ENCODE results near the gene SDK2.

The SDK2 gene

GRCh38 chr17:73650617-73651200 lies 6.5 kb upstream of the SDK2 start:
- no peaks in the 10 kb centered on the region for H3K4me1 ChIP-seq (ENCODE audit: low read length)
- no peaks in the 10 kb centered on the region for H3K9me3 ChIP-seq (replicated peaks; ENCODE audit: insufficient read depth, low read length)
- no peaks in the 10 kb centered on the region for H3F3A ChIP-seq (ENCODE audit: insufficient read depth, low read length)
- no peaks in the 10 kb centered on the region for H3K36me3 ChIP-seq (replicated peaks; ENCODE audit: insufficient read depth, low read length)
- H3K4me3 ChIP-seq (ENCODE audit: low read length): no peak overlapping the region
- H3K9me2 ChIP-seq (replicated peaks; ENCODE audit: insufficient read depth, low read length): no peaks in the 10 kb centered on the region
- DNase-seq: no peak
- H3K27me3 ChIP-seq (replicated peaks; ENCODE audit: insufficient read depth, low read length): peaks cover 97% of the 10 kb centered on the region
- no peak overlapping the region for H3K4me2 ChIP-seq (ENCODE audit: low read depth, low read length)
- no peak overlapping the region for H2AFZ ChIP-seq (ENCODE audit: low read length)
- no peak overlapping the region for H3K27ac ChIP-seq (ENCODE audit: low read length)
- TF ChIP-seq CTCF (IDR thresholded peaks at IDR 0.05; ENCODE audit: low read length): no peak
- no peak for TF ChIP-seq EZH2phosphoT487 (IDR thresholded peaks at IDR 0.05; ENCODE audit: low read length)
- TF ChIP-seq EZH2 (optimal IDR thresholded peaks at IDR 0.05; ENCODE audit: low read depth, low read length): no peak
- H4K20me1 ChIP-seq (ENCODE audit: insufficient read depth, low read length): no peaks in the 10 kb centered on the region
- no peaks in the 10 kb centered on the region for H3K79me2 ChIP-seq (ENCODE audit: low read length)
- no peak overlapping the region for H3K9ac ChIP-seq (ENCODE audit: low read length)

- no peak for DNase-seq
- no peaks in the 10 kb centered on the region for H4K20me1 ChIP-seq (ENCODE audit: insufficient read depth, low read length)
Measured at GRCh38 chr17:73650140-73650539, 5.9 kb upstream of the SDK2 start.

GRCh38 chr17:73648974-73649373 lies 4.7 kb upstream of the SDK2 start:
- Histone ChIP-seq H3F3A (ENCODE audit: insufficient read depth, low read length) (no peaks in the 10 kb centered on the region), H3K9ac (ENCODE audit: low read length) (no peak overlapping the region), H2AFZ (ENCODE audit: low read length) (no peak overlapping the region), H3K9me2 (replicated peaks; ENCODE audit: insufficient read depth, low read length) (no peaks in the 10 kb centered on the region), H3K4me3 (ENCODE audit: low read length) (no peak overlapping the region), H3K9me3 (replicated peaks; ENCODE audit: insufficient read depth, low read length) (no peaks in the 10 kb centered on the region), H3K27ac (ENCODE audit: low read length) (no peak overlapping the region), H3K27me3 (replicated peaks; ENCODE audit: insufficient read depth, low read length) (peaks cover 92% of the 10 kb centered on the region), H3K4me1 (ENCODE audit: low read length) (no peaks in the 10 kb centered on the region), H3K36me3 (replicated peaks; ENCODE audit: insufficient read depth, low read length) (no peaks in the 10 kb centered on the region), H3K4me2 (ENCODE audit: low read depth, low read length) (no peak overlapping the region), H4K20me1 (ENCODE audit: insufficient read depth, low read length) (no peaks in the 10 kb centered on the region), H3K79me2 (ENCODE audit: low read length) (no peaks in the 10 kb centered on the region)
- DNase-seq: no peak
- no peak for TF ChIP-seq EZH2phosphoT487 (IDR thresholded peaks at IDR 0.05; ENCODE audit: low read length)
- TF ChIP-seq EZH2 (optimal IDR thresholded peaks at IDR 0.05; ENCODE audit: low read depth, low read length): no peak
- TF ChIP-seq CTCF (IDR thresholded peaks at IDR 0.05; ENCODE audit: low read length): no peak

More at GRCh38 chr17:73650140-73650539, 5.9 kb upstream of the SDK2 start:
- Histone ChIP-seq H3F3A (ENCODE audit: insufficient read depth, low read length) (no peaks in the 10 kb centered on the region), H3K9me3 (replicated peaks; ENCODE audit: insufficient read depth, low read length) (no peaks in the 10 kb centered on the region), H3K4me2 (ENCODE audit: low read depth, low read length) (no peak overlapping the region), H3K4me1 (ENCODE audit: low read length) (no peaks in the 10 kb centered on the region), H2AFZ (ENCODE audit: low read length) (no peak overlapping the region), H3K79me2 (ENCODE audit: low read length) (no peaks in the 10 kb centered on the region), H3K9me2 (replicated peaks; ENCODE audit: insufficient read depth, low read length) (no peaks in the 10 kb centered on the region), H3K4me3 (ENCODE audit: low read length) (no peak overlapping the region), H3K27ac (ENCODE audit: low read length) (no peak overlapping the region), H3K36me3 (replicated peaks; ENCODE audit: insufficient read depth, low read length) (no peaks in the 10 kb centered on the region), H3K27me3 (replicated peaks; ENCODE audit: insufficient read depth, low read length) (peaks cover 98% of the 10 kb centered on the region), H3K9ac (ENCODE audit: low read length) (no peak overlapping the region)
- TF ChIP-seq EZH2 (optimal IDR thresholded peaks at IDR 0.05; ENCODE audit: low read depth, low read length): no peak
- TF ChIP-seq CTCF (IDR thresholded peaks at IDR 0.05; ENCODE audit: low read length): no peak
- TF ChIP-seq EZH2phosphoT487 (IDR thresholded peaks at IDR 0.05; ENCODE audit: low read length): no peak

Data from MM.1S (cell line).